MM.1S (cell line): ENCODE results near the gene PIAS2.

Experiments used
- EZH2 ChIP-seq: fragments of 300-600 bp; sonication (generic); optimal IDR thresholded peaks from 2 replicates; pipeline ENCODE3; 2017; ENCODE audit warnings: low read depth, mild to moderate bottlenecking, antibody characterized with exemption, low read length, mixed read lengths
- TF ChIP-seq, protein P1 (sequence below): fragments of 300-600 bp; sonication (generic); IDR thresholded peaks from 2 replicates; pipeline ENCODE4 v1.5.1; 2016; ENCODE audit warnings: antibody characterized with exemption, low read length, mixed read lengths

DNA sequence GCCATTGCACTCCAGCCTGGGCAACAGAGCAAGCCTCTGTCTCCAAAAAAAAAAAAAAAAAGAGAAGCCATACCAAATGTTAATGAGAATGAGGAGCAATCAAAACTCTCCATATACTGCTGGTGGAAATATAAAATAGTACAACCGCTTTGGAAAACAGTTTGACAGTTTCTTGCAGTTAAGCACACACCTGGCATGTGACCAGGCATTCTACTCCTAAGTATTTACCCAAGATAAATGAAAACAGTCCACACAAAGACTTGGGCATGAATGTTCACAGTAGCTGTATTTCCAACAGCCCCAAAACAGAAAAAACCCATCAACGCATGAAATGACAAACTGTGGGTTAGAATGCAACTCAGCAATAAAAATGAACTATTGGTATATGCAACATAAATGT lies 84.5 kb downstream of the PIAS2 start:
- TF ChIP-seq EZH2 = no peak
- TF ChIP-seq, protein P1, sequence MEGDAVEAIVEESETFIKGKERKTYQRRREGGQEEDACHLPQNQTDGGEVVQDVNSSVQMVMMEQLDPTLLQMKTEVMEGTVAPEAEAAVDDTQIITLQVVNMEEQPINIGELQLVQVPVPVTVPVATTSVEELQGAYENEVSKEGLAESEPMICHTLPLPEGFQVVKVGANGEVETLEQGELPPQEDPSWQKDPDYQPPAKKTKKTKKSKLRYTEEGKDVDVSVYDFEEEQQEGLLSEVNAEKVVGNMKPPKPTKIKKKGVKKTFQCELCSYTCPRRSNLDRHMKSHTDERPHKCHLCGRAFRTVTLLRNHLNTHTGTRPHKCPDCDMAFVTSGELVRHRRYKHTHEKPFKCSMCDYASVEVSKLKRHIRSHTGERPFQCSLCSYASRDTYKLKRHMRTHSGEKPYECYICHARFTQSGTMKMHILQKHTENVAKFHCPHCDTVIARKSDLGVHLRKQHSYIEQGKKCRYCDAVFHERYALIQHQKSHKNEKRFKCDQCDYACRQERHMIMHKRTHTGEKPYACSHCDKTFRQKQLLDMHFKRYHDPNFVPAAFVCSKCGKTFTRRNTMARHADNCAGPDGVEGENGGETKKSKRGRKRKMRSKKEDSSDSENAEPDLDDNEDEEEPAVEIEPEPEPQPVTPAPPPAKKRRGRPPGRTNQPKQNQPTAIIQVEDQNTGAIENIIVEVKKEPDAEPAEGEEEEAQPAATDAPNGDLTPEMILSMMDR = no peak
